ENCODE results near the gene CCN5. TPM values are rescaled to one million over a fixed set of nuclear protein-coding genes. Genes with fewer than 3 reads are reported as not detected.
"Not testable (repeated sequence)": the region's sequence is repeated elsewhere in the genome, so short reads cannot be mapped to it uniquely, and the experiment has no call there.

Gene CCN5
- total and polyA plus RNA-seq, 9 donors = 47.4 to 296 (median 183) TPM

DNA sequence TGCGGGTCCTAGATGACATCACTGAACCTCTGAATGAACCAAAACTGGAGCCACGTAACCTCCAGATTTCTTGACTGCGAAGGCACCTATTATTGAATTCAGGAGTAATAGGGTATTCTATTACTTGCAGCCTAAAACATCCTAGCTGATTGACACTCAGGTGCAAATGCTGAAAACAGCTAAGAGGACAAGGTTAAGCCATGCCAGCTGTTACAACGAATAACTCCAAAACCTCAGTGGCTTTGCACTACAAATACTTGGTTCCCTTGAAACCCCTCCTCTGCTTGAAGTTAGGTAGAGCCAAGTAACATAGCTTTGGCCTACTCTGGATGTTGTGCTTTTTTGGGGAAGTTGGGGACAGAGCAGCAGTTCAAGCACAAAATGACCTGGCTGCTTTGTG is 21.0 kb upstream of the CCN5 start:
- Histone ChIP-seq H3K27me3 (no peaks in the 10 kb centered on the region), H3K9me3 (no peaks in the 10 kb centered on the region), H3K4me3 (no peak overlapping the region), H3K27ac (no peak overlapping the region), H3K36me3 (no peaks in the 10 kb centered on the region), H3K4me1 (ENCODE audit: insufficient read depth) (peaks cover 29% of the 10 kb centered on the region)
- TF ChIP-seq EP300 (IDR thresholded peaks at IDR 0.05) (no peak), POLR2A (IDR thresholded peaks at IDR 0.05) (no peak)
- TF ChIP-seq, protein P1, sequence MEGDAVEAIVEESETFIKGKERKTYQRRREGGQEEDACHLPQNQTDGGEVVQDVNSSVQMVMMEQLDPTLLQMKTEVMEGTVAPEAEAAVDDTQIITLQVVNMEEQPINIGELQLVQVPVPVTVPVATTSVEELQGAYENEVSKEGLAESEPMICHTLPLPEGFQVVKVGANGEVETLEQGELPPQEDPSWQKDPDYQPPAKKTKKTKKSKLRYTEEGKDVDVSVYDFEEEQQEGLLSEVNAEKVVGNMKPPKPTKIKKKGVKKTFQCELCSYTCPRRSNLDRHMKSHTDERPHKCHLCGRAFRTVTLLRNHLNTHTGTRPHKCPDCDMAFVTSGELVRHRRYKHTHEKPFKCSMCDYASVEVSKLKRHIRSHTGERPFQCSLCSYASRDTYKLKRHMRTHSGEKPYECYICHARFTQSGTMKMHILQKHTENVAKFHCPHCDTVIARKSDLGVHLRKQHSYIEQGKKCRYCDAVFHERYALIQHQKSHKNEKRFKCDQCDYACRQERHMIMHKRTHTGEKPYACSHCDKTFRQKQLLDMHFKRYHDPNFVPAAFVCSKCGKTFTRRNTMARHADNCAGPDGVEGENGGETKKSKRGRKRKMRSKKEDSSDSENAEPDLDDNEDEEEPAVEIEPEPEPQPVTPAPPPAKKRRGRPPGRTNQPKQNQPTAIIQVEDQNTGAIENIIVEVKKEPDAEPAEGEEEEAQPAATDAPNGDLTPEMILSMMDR (IDR thresholded peaks at IDR 0.05) = no peak
- no peak for DNase-seq
- intact Hi-C loops (cut with DNase I) = no loop called here
- 90 to 94% (median 92%) methylated on average over 4 of the region's 4 CpGs for WGBS, 3 donors

DNA sequence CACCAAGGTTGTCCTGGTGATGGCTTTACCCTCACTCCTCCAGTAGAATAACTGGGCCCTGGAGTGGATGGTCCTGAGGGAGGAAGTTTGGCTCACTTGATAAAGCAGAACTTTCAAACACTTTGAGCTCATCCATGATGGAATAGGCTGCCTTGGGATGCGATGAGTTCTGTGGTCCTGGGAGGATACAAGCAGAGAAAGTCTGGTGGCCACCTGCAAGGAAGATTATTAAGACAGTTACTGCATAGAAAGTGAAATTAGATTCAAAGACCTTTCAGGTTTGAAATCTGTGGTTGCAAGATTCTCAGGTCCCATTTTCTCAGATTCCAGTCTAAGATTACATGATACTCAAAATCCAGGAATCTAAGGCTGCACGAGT is 19.9 kb upstream of the CCN5 start:
- Histone ChIP-seq H3K27me3 (no peaks in the 10 kb centered on the region), H3K27ac (peak overlapping the region in 1 of 2 donors; percentile 51), H3K9me3 (no peaks in the 10 kb centered on the region), H3K4me1 (ENCODE audit: insufficient read depth) (peaks cover 29% of the 10 kb centered on the region), H3K4me3 (no peak overlapping the region), H3K36me3 (no peaks in the 10 kb centered on the region)
- intact Hi-C loops (cut with DNase I) = no loop called here
- TF ChIP-seq POLR2A (IDR thresholded peaks at IDR 0.05) = no peak
- TF ChIP-seq, protein P1 (IDR thresholded peaks at IDR 0.05) = no peak
- no peak for DNase-seq
- 48 to 51% (median 50%) methylated on average over 2 of the region's 2 CpGs for WGBS, 3 donors

DNA sequence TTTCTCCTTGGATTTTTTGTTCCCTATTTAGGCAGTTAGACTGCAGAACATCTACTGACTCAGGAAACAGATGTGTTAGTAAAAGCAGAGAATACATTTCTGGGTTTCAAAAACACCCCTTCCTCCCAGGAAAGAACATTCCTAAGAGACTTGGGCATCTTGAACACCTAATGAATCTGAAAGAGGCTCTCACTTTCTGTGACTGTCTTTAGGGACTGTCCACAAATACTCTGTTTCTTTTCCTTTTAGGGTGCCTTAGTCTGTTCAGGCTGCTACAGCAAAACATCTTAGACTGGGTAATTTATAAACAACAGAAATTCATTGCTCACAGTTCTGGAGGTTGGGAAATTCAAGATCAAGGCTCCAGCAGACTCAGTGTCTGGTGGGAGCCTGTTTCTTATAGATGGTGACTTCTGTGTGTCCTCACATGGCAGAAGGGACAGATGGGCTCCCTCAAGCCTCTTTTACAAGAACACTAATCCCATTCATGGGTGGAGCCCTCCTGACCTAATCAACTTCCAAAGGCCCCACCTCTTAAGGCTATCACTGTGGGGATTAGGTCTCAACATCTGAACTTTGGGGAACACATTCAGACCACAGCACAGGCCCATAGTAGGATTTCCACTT is 19.4 kb upstream of the CCN5 start:
- Histone ChIP-seq H3K4me1 (ENCODE audit: insufficient read depth) (peaks cover 30% of the 10 kb centered on the region), H3K4me3 (no peak overlapping the region), H3K27ac (peak overlapping the region in 1 of 2 donors; percentile 51), H3K9me3 (no peaks in the 10 kb centered on the region), H3K27me3 (no peaks in the 10 kb centered on the region), H3K36me3 (no peaks in the 10 kb centered on the region)
- TF ChIP-seq, protein P1 (IDR thresholded peaks at IDR 0.05) = no peak
- no peak for TF ChIP-seq POLR2A (IDR thresholded peaks at IDR 0.05)
- no peak for TF ChIP-seq EP300 (IDR thresholded peaks at IDR 0.05)
- intact Hi-C loops (cut with DNase I) = no loop called here
- no peak for DNase-seq

DNA sequence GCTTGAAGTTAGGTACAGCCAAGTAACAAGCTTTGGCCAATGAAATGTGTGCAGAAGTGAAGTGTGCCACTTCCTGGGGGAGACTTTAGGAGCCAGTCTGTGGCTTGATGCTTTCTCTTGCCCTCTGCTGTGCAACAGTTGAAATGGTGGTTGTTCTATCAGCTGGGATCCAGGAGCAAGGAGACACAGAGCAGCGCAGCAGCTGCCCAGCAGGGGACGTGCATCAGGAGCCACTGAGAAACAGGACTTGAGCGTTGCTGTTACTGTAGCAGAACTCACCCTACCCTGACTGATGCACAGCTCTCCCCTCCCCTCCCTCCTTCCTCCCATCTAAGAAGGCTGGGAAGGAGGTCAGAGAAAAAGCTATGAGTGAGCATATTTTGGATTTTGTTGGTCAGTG is 18.9 kb upstream of the CCN5 start:
- TF ChIP-seq EP300 (IDR thresholded peaks at IDR 0.05) = no peak
- no peak for TF ChIP-seq POLR2A (IDR thresholded peaks at IDR 0.05)
- TF ChIP-seq, protein P1 (IDR thresholded peaks at IDR 0.05) = no peak
- WGBS, 3 donors = 93 to 97% (median 94%) methylated on average over 3 of the region's 3 CpGs
- H3K4me3 ChIP-seq = no peak overlapping the region
- intact Hi-C loops (cut with DNase I) = no loop called here
- H3K4me1 ChIP-seq (ENCODE audit: insufficient read depth) = peaks cover 28% of the 10 kb centered on the region
- H3K9me3 ChIP-seq = no peaks in the 10 kb centered on the region
- peak overlapping the region in 1 of 2 donors; percentile 51 for H3K27ac ChIP-seq
- DNase-seq = peak in 1 of 5 donors; percentile 15
- H3K27me3 ChIP-seq = no peaks in the 10 kb centered on the region
- no peaks in the 10 kb centered on the region for H3K36me3 ChIP-seq

DNA sequence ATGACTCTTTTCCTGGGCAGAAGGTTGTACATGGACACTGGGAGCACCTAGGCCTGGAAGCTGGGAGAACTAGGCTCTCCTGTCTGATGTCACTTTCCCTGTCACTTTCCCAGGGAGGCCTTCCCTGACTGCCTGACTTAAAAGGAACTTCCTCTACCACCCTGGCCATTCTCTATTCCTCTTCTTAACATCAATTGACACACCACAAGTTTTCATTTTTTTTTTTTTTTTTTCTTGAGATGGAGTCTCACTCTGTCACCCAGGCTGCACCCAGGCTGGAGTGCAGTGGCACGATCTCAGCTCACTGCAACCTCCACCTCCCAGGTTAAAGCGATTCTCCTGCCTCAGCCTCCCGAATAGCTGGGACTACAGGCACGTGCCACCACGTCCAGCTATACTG is 18.1 kb upstream of the CCN5 start:
- DNase-seq; intact Hi-C loops (cut with DNase I); H3K4me3 ChIP-seq; H3K36me3 ChIP-seq; H3K27me3 ChIP-seq; H3K27ac ChIP-seq; H3K9me3 ChIP-seq: not testable (repeated sequence)
- 97% methylated on average over 5 of the region's 5 CpGs for WGBS, 3 donors
- peaks cover 28% of the 10 kb centered on the region for H3K4me1 ChIP-seq (ENCODE audit: insufficient read depth)

Measured in ovary (tissue), 9 donors.